ENCODE measurements around the gene SYPL2.
"Not testable (repeated sequence)": the region's sequence is repeated elsewhere in the genome, so short reads cannot be mapped to it uniquely, and the experiment has no call there.

SYPL2 gene

GRCh38 chr1:109466452-109467300 lies at the start of gene SYPL2:
Gene SYPL2 (plus strand): TSS chr1:109466546. CDS start chr1:109466844, 298 bp downstream.
- DNase-seq, result peak in 6 of 10 donors; percentile 16 to 88 (median 37)
- intact Hi-C loops (cut with DNase I), result no loop called here

- intact Hi-C loops (cut with DNase I), result no loop called here
- no peak for DNase-seq
These were observed 42.8 kb upstream of the SYPL2 start for GRCh38 chr1:109423498-109423897.

- intact Hi-C loops (cut with DNase I), result loop anchor here (2.0 kb wide), 2 partner anchors 57 to 107 kb away; partner anchors contain the start of gene ATXN7L2
- DNase-seq, result peak in 1 of 10 donors; percentile 10
These were observed 40.7 kb upstream of the SYPL2 start for GRCh38 chr1:109425391-109426280.

- intact Hi-C loops (cut with DNase I), result loop anchor here (2.0 kb wide), 2 partner anchors 56 to 106 kb away; partner anchors contain the start of gene ATXN7L2
These were observed 39.8 kb upstream of the SYPL2 start, which contains the start of gene PSMA5 for GRCh38 chr1:109426281-109427170. Gene PSMA5 (minus strand): TSS chr1:109426448. CDS start chr1:109426330, 118 bp downstream.

GRCh38 chr1:109427171-109427467 lies 39.2 kb upstream of the SYPL2 start:
- intact Hi-C loops (cut with DNase I), result loop anchor here (2.0 kb wide), 2 partner anchors 56 to 106 kb away; partner anchors contain the start of gene ATXN7L2
- no peak for DNase-seq

More at GRCh38 chr1:109426281-109427170, 39.8 kb upstream of the SYPL2 start, which contains the start of gene PSMA5:
- DNase-seq, result peak; percentile 94 to 100 (median 96)

GRCh38 chr1:109432336-109432735 lies 34.0 kb upstream of the SYPL2 start:
- DNase-seq, result no peak
- intact Hi-C loops (cut with DNase I), result no loop called here

GRCh38 chr1:109433322-109433721 lies 33.0 kb upstream of the SYPL2 start:
- intact Hi-C loops (cut with DNase I), result no loop called here
- DNase-seq, result no peak

GRCh38 chr1:109434484-109434883 lies 31.9 kb upstream of the SYPL2 start:
- DNase-seq, result peak in 1 of 10 donors; percentile 25
- intact Hi-C loops (cut with DNase I), result no loop called here

GRCh38 chr1:109438798-109439297 lies 27.5 kb upstream of the SYPL2 start:
- DNase-seq, result no peak
- intact Hi-C loops (cut with DNase I), result no loop called here

- DNase-seq, result no peak
- intact Hi-C loops (cut with DNase I), result no loop called here
These were observed 25.3 kb upstream of the SYPL2 start for GRCh38 chr1:109441069-109441468.

- intact Hi-C loops (cut with DNase I), result no loop called here
- DNase-seq, result no peak
These were observed 22.9 kb upstream of the SYPL2 start for GRCh38 chr1:109443476-109443875.

- no peak for DNase-seq
- intact Hi-C loops (cut with DNase I), result no loop called here
These were observed 22.0 kb upstream of the SYPL2 start for GRCh38 chr1:109444346-109444745.

GRCh38 chr1:109445949-109446695 lies 20.2 kb upstream of the SYPL2 start:
- not testable (repeated sequence) for DNase-seq

GRCh38 chr1:109447524-109447923 lies 18.8 kb upstream of the SYPL2 start:
- no peak for DNase-seq
- intact Hi-C loops (cut with DNase I), result no loop called here

More at GRCh38 chr1:109445949-109446695, 20.2 kb upstream of the SYPL2 start:
- intact Hi-C loops (cut with DNase I), result not testable (repeated sequence)

GRCh38 chr1:109454497-109455133 lies 11.7 kb upstream of the SYPL2 start:
- intact Hi-C loops (cut with DNase I), result no loop called here
- DNase-seq, result no peak

GRCh38 chr1:109457819-109458218 lies 8.5 kb upstream of the SYPL2 start:
- intact Hi-C loops (cut with DNase I), result no loop called here

GRCh38 chr1:109466125-109466451 lies 258 bp upstream of the SYPL2 start:
- no peak for DNase-seq
- intact Hi-C loops (cut with DNase I), result no loop called here

More at GRCh38 chr1:109457819-109458218, 8.5 kb upstream of the SYPL2 start:
- no peak for DNase-seq

- intact Hi-C loops (cut with DNase I), result no loop called here
- no peak for DNase-seq
These were observed 993 bp downstream of the SYPL2 start for GRCh38 chr1:109467301-109467777.

Data from posterior cingulate gyrus (tissue), 11 donors.